Stimulated activated CD4-positive, alpha-beta T cell treated with anti-CD3 and anti-CD28 coated beads, Interleukin-1b, Interleukin-23, amount 100 ng/mL, for 1 hour (primary cell): Measurements from ENCODE around the gene NHLRC1.

Experiments
- DNase-seq, 2 donors: peaks; one replicate each; pipeline ENCODE4 v3.0.0-alpha.2; 2020; ENCODE audit warnings: low read depth in 2 of 2

The NHLRC1 gene

GRCh38 chr6:18139935-18140621 is 17.6 kb upstream of the NHLRC1 start:
- DNase-seq = no peak

- DNase-seq = no peak
Measured at GRCh38 chr6:18138906-18139305, 16.4 kb upstream of the NHLRC1 start.

GRCh38 chr6:18136260-18136659 is 13.8 kb upstream of the NHLRC1 start:
- DNase-seq = no peak

- DNase-seq = no peak
Measured at GRCh38 chr6:18135171-18135570, 12.7 kb upstream of the NHLRC1 start.

- no peak for DNase-seq
Measured at GRCh38 chr6:18132346-18132745, 9.9 kb upstream of the NHLRC1 start.

- DNase-seq = no peak
Measured at GRCh38 chr6:18126121-18126520, 3.6 kb upstream of the NHLRC1 start.

- no peak for DNase-seq
Measured at GRCh38 chr6:18121580-18122127, 823 bp downstream of the NHLRC1 start.

- no peak for DNase-seq
Measured at GRCh38 chr6:18119236-18119635, 3.2 kb downstream of the NHLRC1 start.

- no peak for DNase-seq
Measured at GRCh38 chr6:18118330-18118729, 4.1 kb downstream of the NHLRC1 start.

- no peak for DNase-seq
Measured at GRCh38 chr6:18117136-18117535, 5.3 kb downstream of the NHLRC1 start.

GRCh38 chr6:18115356-18115755 is 7.1 kb downstream of the NHLRC1 start:
- DNase-seq = no peak

GRCh38 chr6:18110162-18110561 is 12.3 kb downstream of the NHLRC1 start:
- no peak for DNase-seq

GRCh38 chr6:18107061-18107460 is 15.4 kb downstream of the NHLRC1 start:
- no peak for DNase-seq

GRCh38 chr6:18102783-18103509 is 19.5 kb downstream of the NHLRC1 start:
- no peak for DNase-seq

- no peak for DNase-seq
Measured at GRCh38 chr6:18101873-18102272, 20.6 kb downstream of the NHLRC1 start.

GRCh38 chr6:18101271-18101670 is 21.2 kb downstream of the NHLRC1 start:
- no peak for DNase-seq

- DNase-seq = no peak
Measured at GRCh38 chr6:18100296-18100695, 22.2 kb downstream of the NHLRC1 start.

- no peak for DNase-seq
Measured at GRCh38 chr6:18099511-18099910, 23.0 kb downstream of the NHLRC1 start.

- no peak for DNase-seq
Measured at GRCh38 chr6:18096423-18096822, 26.1 kb downstream of the NHLRC1 start.

GRCh38 chr6:18091382-18091781 is 31.1 kb downstream of the NHLRC1 start:
- DNase-seq = no peak

- DNase-seq = no peak
Measured at GRCh38 chr6:18090349-18090786, 32.1 kb downstream of the NHLRC1 start.

GRCh38 chr6:18088419-18089296 is 33.8 kb downstream of the NHLRC1 start:
- DNase-seq = no peak
